Breast epithelium (tissue), 3 donors: ENCODE results near the gene PLA2G3.

ENCODE experiments used
- CTCF ChIP-seq, 3 donors: fragments of 450-650 bp; IDR thresholded peaks; one replicate each; pipeline ENCODE4 v1.5.1; 2016 to 2017; ENCODE audit warnings: antibody characterized with exemption in 3 of 3, mild to moderate bottlenecking in 3 of 3, moderate library complexity in 3 of 3
- POLR2A ChIP-seq: fragments of 450-650 bp; IDR thresholded peaks from one replicate; pipeline ENCODE4 v1.6.1; 2016; ENCODE audit warnings: antibody characterized with exemption, mild to moderate bottlenecking, moderate library complexity

GRCh38 chr22:31155422-31155821 is 15.1 kb upstream of the PLA2G3 start:
- TF ChIP-seq POLR2A = no peak
- TF ChIP-seq CTCF (IDR thresholded peaks at IDR 0.05) = no peak
